Keratinocyte (primary cell): ENCODE results near the gene VPS33B.

Experiments used
- EZH2 ChIP-seq: IDR thresholded peaks from one replicate; pipeline ENCODE4 v1.6.1; 2012; ENCODE audit warnings: inconsistent platforms, mild to moderate bottlenecking, low read length, moderate library complexity
- TF ChIP-seq, protein P1 (sequence below), 3 experiments: IDR thresholded peaks in 1 of 3; conservative IDR thresholded peaks in 1 of 3; optimal IDR thresholded peaks in 1 of 3; 2 replicates in 2 of 3; 3 replicates in 1 of 3; pipeline versions ENCODE3 to v1.5.1; 2011; ENCODE audit warnings: low read length in 3 of 3, mild to moderate bottlenecking in 3 of 3, moderate library complexity in 2 of 3, control low read depth in 1 of 3, inconsistent platforms in 1 of 3; ENCODE audit not compliant: insufficient read depth in 2 of 3; ENCODE audit errors: extremely low read depth in 1 of 3

DNA sequence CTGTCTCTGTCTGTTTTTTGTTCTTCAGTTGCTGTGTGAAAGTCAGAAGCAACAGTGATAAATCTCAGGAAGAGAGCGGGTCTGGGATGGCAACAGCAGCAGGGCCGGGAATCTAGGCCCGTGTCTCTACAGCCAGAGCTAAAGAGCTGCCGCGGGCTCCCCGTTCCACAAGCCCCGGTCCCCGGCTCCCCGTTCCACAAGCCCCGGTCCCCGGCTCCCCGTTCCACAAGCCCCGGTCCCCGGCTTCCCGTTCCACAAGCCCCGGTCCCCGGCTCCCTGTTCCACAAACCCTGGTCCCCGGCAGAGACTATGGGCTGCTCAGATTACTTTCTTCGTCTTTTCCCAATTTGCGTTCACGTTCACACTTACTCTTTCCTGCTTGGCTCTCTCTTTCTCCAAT, 48.2 kb downstream of the VPS33B start:
- TF ChIP-seq, protein P1, sequence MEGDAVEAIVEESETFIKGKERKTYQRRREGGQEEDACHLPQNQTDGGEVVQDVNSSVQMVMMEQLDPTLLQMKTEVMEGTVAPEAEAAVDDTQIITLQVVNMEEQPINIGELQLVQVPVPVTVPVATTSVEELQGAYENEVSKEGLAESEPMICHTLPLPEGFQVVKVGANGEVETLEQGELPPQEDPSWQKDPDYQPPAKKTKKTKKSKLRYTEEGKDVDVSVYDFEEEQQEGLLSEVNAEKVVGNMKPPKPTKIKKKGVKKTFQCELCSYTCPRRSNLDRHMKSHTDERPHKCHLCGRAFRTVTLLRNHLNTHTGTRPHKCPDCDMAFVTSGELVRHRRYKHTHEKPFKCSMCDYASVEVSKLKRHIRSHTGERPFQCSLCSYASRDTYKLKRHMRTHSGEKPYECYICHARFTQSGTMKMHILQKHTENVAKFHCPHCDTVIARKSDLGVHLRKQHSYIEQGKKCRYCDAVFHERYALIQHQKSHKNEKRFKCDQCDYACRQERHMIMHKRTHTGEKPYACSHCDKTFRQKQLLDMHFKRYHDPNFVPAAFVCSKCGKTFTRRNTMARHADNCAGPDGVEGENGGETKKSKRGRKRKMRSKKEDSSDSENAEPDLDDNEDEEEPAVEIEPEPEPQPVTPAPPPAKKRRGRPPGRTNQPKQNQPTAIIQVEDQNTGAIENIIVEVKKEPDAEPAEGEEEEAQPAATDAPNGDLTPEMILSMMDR (optimal IDR thresholded peaks at IDR 0.05 in 1 of 3, IDR thresholded peaks at IDR 0.05 in 1 of 3, conservative IDR thresholded peaks at IDR 0.05 in 1 of 3; ENCODE audit: extremely low read depth in 1 of 3, insufficient read depth in 2 of 3, low read length in 3 of 3) = no peak
- TF ChIP-seq EZH2 = no peak
